Thymus (tissue), 11 donors: ENCODE results near the gene OR10J4. TPM values are rescaled to one million over a fixed set of nuclear protein-coding genes. Genes with fewer than 3 reads are reported as not detected.
"Not testable (repeated sequence)": the region's sequence is repeated elsewhere in the genome, so short reads cannot be mapped to it uniquely, and the experiment has no call there.

Source experiments
- DNase-seq, 9 donors: peaks; one replicate each; pipeline ENCODE4 v3.0.0-alpha.2; 2013; ENCODE audit warnings: low spot score in 9 of 9, low read depth in 6 of 9, missing footprints in 1 of 9
- H3K27ac ChIP-seq, 2 donors: one replicate each; pipeline ENCODE4 v1.5.1; 2013; ENCODE audit warnings: control low read depth in 1 of 2, low read depth in 1 of 2, low read length in 1 of 2, mild to moderate bottlenecking in 1 of 2, moderate library complexity in 1 of 2
- H3K27me3 ChIP-seq, 2 donors: one replicate each; pipeline ENCODE4 v1.5.1; 2013; ENCODE audit warnings: low read length in 1 of 2; ENCODE audit not compliant: control insufficient read depth in 2 of 2, insufficient read depth in 1 of 2
- H3K36me3 ChIP-seq, 2 donors: one replicate each; pipeline ENCODE4 v1.5.1; 2013; ENCODE audit warnings: low read length in 1 of 2, mild to moderate bottlenecking in 1 of 2, moderate library complexity in 1 of 2; ENCODE audit not compliant: control insufficient read depth in 2 of 2, insufficient read depth in 2 of 2
- H3K4me1 ChIP-seq, 2 donors: one replicate each; pipeline ENCODE4 v1.5.1; 2013; ENCODE audit warnings: low read length in 2 of 2; ENCODE audit not compliant: control insufficient read depth in 2 of 2, insufficient read depth in 2 of 2
- H3K4me3 ChIP-seq, 2 donors: one replicate each; pipeline ENCODE4 v1.5.1; 2013; ENCODE audit warnings: low read length in 2 of 2, control low read depth in 1 of 2, mild to moderate bottlenecking in 1 of 2
- H3K9me3 ChIP-seq, 2 donors: one replicate each; pipeline ENCODE4 v1.5.1; 2013; ENCODE audit warnings: low read length in 1 of 2, mild to moderate bottlenecking in 1 of 2; ENCODE audit not compliant: control insufficient read depth in 2 of 2, insufficient read depth in 1 of 2
- WGBS: extraction: QIAGEN DNeasy Blood & Tissue Kit; methylation state at CpG from one replicate; pipeline ENCODE4 v1.1.7; 2013; 5-methylcytosine and 5-hydroxymethylcytosine counted together
- polyA plus RNA-seq: library from polyadenylated mRNA; stranded (reverse); fragments of 200-250 nt; gene quantifications from one replicate; pipeline ENCODE4 v1.2.3, GENCODE V29; 2013
- total RNA-seq: library from RNA; stranded (reverse); fragments of 120-200 nt; gene quantifications from one replicate; pipeline ENCODE4 v1.2.4, GENCODE V29; 2013
- donor health status: healthy.

Gene OR10J4
- total and polyA plus RNA-seq, 2 donors, result not detected

- no peaks in the 10 kb centered on the region for H3K4me1 ChIP-seq
- no peak overlapping the region for H3K27ac ChIP-seq
- DNase-seq, result no peak
- H3K36me3 ChIP-seq, result no peaks in the 10 kb centered on the region
- H3K27me3 ChIP-seq, result no peaks in the 10 kb centered on the region
- no peak overlapping the region for H3K4me3 ChIP-seq
- H3K9me3 ChIP-seq, result no peaks in the 10 kb centered on the region
Measured at GRCh38 chr1:159441360-159441759, 9.4 kb downstream of the OR10J4 start.

- no peak overlapping the region for H3K27ac ChIP-seq
- 98% methylated on average over 2 of the region's 2 CpGs for WGBS
- H3K36me3 ChIP-seq, result no peaks in the 10 kb centered on the region
- DNase-seq, result no peak
- no peaks in the 10 kb centered on the region for H3K9me3 ChIP-seq
- no peaks in the 10 kb centered on the region for H3K27me3 ChIP-seq
- no peak overlapping the region for H3K4me3 ChIP-seq
- H3K4me1 ChIP-seq, result no peaks in the 10 kb centered on the region
Measured at GRCh38 chr1:159442428-159442827, 10.4 kb downstream of the OR10J4 start.

DNA sequence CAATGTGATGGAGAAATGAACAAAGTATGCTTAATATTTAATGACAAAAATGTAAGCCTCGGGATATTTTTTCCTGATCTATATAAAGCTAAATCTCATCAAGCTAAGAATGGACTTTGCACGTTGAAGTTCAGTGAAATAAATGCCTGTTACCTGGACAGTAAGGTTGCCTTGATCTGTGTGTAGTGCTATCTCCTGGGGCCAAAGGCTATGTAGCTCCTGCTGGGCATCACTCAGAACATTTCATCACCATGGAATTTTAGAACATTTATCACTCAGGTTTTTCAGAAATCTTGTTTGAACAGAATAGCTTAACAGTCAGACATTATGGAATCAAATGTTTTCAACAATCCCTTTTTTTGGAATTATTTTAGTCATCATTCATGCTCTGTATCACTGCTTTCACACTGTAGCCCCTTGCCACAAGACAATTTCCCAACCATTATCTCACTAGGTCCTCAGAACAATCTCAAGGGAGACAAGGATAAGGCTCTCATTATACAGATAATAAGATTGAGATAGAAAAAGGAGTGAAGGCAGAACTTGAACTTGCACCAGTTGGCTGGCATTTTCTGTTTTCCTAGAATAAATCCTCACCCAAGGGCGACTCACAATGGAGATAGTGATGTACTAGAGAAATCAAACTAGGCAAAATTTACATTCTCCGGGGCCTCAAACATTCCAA is 11.2 kb downstream of the OR10J4 start:
- WGBS, result 86% methylated on average over 4 of the region's 4 CpGs
- H3K27ac ChIP-seq, result no peak overlapping the region

DNA sequence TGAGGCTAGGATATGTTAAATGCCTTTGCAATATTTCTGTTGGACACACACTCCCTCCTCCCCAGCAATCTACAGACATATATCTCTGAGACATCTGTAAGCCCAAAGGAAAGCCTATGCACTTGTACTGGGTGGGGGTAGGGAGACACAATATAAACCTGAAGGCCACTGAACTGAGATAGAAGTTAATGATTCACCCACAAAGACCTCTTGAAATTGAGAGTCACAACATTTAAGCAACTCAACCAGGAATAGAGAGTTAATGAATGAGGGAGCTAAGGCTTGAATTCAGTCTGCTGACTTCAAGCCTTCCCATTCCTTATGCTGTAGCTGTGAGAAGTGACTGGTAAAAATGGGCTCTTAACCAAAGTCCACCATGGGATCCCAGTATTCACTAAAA is 12.5 kb downstream of the OR10J4 start:
- H3K27me3 ChIP-seq, result no peaks in the 10 kb centered on the region
- no peak for DNase-seq
- H3K36me3 ChIP-seq, result no peaks in the 10 kb centered on the region
- H3K9me3 ChIP-seq, result no peaks in the 10 kb centered on the region
- H3K4me3 ChIP-seq, result no peak overlapping the region
- H3K27ac ChIP-seq, result no peak overlapping the region
- H3K4me1 ChIP-seq, result no peaks in the 10 kb centered on the region

More for the DNA sequence above, 11.2 kb downstream of the OR10J4 start:
- Histone ChIP-seq H3K27me3 (no peaks in the 10 kb centered on the region), H3K36me3 (no peaks in the 10 kb centered on the region), H3K9me3 (no peaks in the 10 kb centered on the region), H3K4me1 (no peaks in the 10 kb centered on the region), H3K4me3 (no peak overlapping the region)
- DNase-seq, result no peak

DNA sequence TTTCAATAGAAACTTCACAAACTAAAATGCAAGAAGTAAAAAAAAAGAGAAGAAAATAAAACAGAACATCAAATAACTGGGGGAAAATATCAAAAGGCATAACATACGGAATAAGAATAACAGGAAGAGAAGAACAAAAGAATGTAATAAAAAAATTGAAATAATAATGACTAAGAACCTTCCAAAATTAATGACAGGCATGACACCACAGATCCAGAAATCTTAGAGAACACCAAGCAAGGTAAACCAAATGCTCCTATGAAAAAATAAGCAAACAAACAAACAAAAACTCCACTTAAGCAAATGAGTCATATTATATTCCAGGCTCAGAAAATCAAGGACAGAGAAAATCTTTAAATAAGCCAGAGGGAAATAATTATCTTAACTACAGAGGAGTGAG is 16.2 kb downstream of the OR10J4 start:
- H3K36me3 ChIP-seq, result no peaks in the 10 kb centered on the region
- 92% methylated on average over 1 of the region's 1 CpG for WGBS
- H3K9me3 ChIP-seq, result no peaks in the 10 kb centered on the region
- H3K4me1 ChIP-seq, result no peaks in the 10 kb centered on the region
- no peaks in the 10 kb centered on the region for H3K27me3 ChIP-seq
- no peak overlapping the region for H3K27ac ChIP-seq
- DNase-seq, result no peak
- no peak overlapping the region for H3K4me3 ChIP-seq

- DNase-seq, H3K27ac ChIP-seq, H3K4me1 ChIP-seq, H3K4me3 ChIP-seq, H3K9me3 ChIP-seq, H3K36me3 ChIP-seq, H3K27me3 ChIP-seq: not testable (repeated sequence)
- 96% methylated on average over 20 of the region's 23 CpGs for WGBS
Measured at GRCh38 chr1:159449605-159450004, 17.6 kb downstream of the OR10J4 start.

DNA sequence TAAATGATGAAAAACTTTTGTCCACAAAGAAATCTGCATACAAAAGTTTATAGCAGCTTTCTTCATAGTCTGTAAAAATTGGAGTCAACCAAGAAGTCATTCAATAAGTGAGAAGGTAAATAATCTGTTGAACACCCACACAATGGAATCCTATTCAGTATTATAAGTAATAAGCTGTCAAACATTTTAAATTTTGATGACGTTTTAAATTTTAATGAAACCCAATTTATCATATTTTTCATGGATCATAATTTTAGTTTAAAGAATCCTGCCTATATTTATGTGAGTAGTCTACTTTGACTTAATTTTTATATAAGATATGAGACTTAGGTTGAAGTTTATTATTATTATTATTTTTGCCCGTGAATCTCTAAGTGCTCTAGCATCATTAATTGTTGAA is 27.5 kb downstream of the OR10J4 start:
- DNase-seq, result no peak
- no peaks in the 10 kb centered on the region for H3K4me1 ChIP-seq
- 82% methylated on average over 2 of the region's 2 CpGs for WGBS
- H3K4me3 ChIP-seq, result no peak overlapping the region
- H3K36me3 ChIP-seq, result no peaks in the 10 kb centered on the region
- peaks cover 0 to 3% of the 10 kb centered on the region in 2 donors for H3K9me3 ChIP-seq
- no peaks in the 10 kb centered on the region for H3K27me3 ChIP-seq
- H3K27ac ChIP-seq, result no peak overlapping the region

GRCh38 chr1:159465191-159465603 is 33.2 kb downstream of the OR10J4 start:
- no peaks in the 10 kb centered on the region for H3K4me1 ChIP-seq

DNA sequence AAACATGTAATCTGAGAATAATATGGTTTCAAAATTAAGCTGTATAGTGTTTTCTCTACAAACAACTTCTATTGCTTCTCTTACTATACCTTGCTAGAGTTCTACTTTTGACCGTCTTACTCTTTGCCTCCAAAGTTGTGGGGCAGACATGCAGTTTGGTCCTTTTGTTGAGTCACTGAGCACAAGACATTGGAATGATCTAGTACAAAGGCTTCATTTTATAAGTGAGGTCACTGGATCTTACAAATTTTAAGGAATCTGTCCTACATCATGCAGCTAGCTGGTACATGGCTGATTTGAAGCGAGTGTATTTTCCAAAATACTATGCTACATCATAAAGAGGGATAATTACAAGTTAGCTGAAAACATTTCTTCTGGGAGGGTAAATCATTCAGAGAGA is 36.3 kb downstream of the OR10J4 start:
- Histone ChIP-seq H3K9me3 (no peaks in the 10 kb centered on the region), H3K27ac (no peak overlapping the region), H3K36me3 (no peaks in the 10 kb centered on the region), H3K4me3 (no peak overlapping the region), H3K4me1 (no peaks in the 10 kb centered on the region), H3K27me3 (no peaks in the 10 kb centered on the region)
- no peak for DNase-seq
- WGBS, result 95% methylated on average over 2 of the region's 2 CpGs

More at GRCh38 chr1:159465191-159465603, 33.2 kb downstream of the OR10J4 start:
- H3K9me3 ChIP-seq, result peaks cover 0 to 3% of the 10 kb centered on the region in 2 donors
- no peak for DNase-seq
- no peaks in the 10 kb centered on the region for H3K27me3 ChIP-seq
- WGBS, result 94% methylated on average over 3 of the region's 3 CpGs
- no peak overlapping the region for H3K4me3 ChIP-seq
- H3K27ac ChIP-seq, result no peak overlapping the region
- H3K36me3 ChIP-seq, result no peaks in the 10 kb centered on the region
